ENCODE data around the gene TDRD15.

GRCh38 chr2:21103274-21103891 is 20.4 kb upstream of the TDRD15 start:
- no peak for TF ChIP-seq POLR2AphosphoS5 (IDR thresholded peaks at IDR 0.05; ENCODE audit: insufficient read depth in 1 of 2, low read depth in 1 of 2)
- TF ChIP-seq CTCF (IDR thresholded peaks at IDR 0.05): no peak
